OCI-LY7 (cell line): ENCODE data around the gene ACTN1. TPM values are rescaled to one million over a fixed set of nuclear protein-coding genes. Genes with fewer than 3 reads are reported as not detected.

ENCODE experiments used
- BruUV-seq: library from RNA; stranded (reverse); fragments of 400-500 nt; replicated peaks from 2 replicates; lab custom pipeline; 2021; lab: Mats Ljungman, UMichigan
- CTCF ChIA-PET: fragments of 300-600 bp; sonication (Branson Sonifier 250); formaldehyde crosslinking; loops from one replicate; lab custom pipeline; 2022; ENCODE audit warnings: antibody characterized with exemption; ENCODE audit not compliant: unreplicated experiment; lab: Charles Lee
- POLR2A ChIA-PET: fragments of 300-600 bp; sonication (Branson Sonifier 250); formaldehyde crosslinking; loops from one replicate; lab custom pipeline; 2022; ENCODE audit warnings: antibody characterized with exemption; lab: Charles Lee
- DNase-seq: peaks from one replicate; pipeline ENCODE4 v3.0.0-alpha.2; 2015; ENCODE audit warnings: low spot score
- H2AFZ ChIP-seq: fragments of 200-600 bp; sonication (generic), shearing (Covaris generic); 2 replicates; pipeline ENCODE4 v1.6.1; 2014; ENCODE audit warnings: mild to moderate bottlenecking, antibody characterized with exemption, low read length, moderate library complexity
- H3K27ac ChIP-seq: fragments of 200-600 bp; sonication (generic); 2 replicates; pipeline ENCODE4 v1.5.1; 2014; ENCODE audit warnings: mixed run types, low read depth, mild to moderate bottlenecking, moderate library complexity, low read length, inconsistent platforms; ENCODE audit not compliant: poor library complexity, severe bottlenecking
- H3K36me3 ChIP-seq: fragments of 200-600 bp; sonication (generic); 2 replicates; pipeline ENCODE4 v1.6.1; 2014; ENCODE audit warnings: mild to moderate bottlenecking, antibody characterized with exemption, low read length, moderate library complexity, mixed read lengths; ENCODE audit not compliant: insufficient read depth
- H3K4me1 ChIP-seq: fragments of 200-600 bp; sonication (generic); 2 replicates; pipeline ENCODE4 v1.5.1; 2014; ENCODE audit warnings: mild to moderate bottlenecking, low read length; ENCODE audit not compliant: insufficient read depth, poor library complexity, severe bottlenecking
- H3K4me2 ChIP-seq: fragments of 200-600 bp; sonication (generic); 2 replicates; pipeline ENCODE4 v1.6.1; 2014; ENCODE audit warnings: mild to moderate bottlenecking, low read length
- H3K4me3 ChIP-seq: fragments of 200-600 bp; sonication (generic); 2 replicates; pipeline ENCODE4 v1.5.1; 2014; ENCODE audit warnings: mild to moderate bottlenecking, low read depth, low read length; ENCODE audit not compliant: poor library complexity, severe bottlenecking
- H3K79me2 ChIP-seq: fragments of 200-600 bp; sonication (generic); 2 replicates; pipeline ENCODE4 v1.6.1; 2016; ENCODE audit warnings: low read depth, mild to moderate bottlenecking, low read length, moderate library complexity, mixed read lengths; ENCODE audit not compliant: insufficient read depth
- H3K9me2 ChIP-seq: fragments of 200-600 bp; sonication (generic); 2 replicates; pipeline ENCODE4 v1.6.1; 2016; ENCODE audit warnings: mild to moderate bottlenecking, low read length, mixed read lengths; ENCODE audit not compliant: insufficient read depth
- H3K9me3 ChIP-seq: fragments of 200-600 bp; sonication (generic); 2 replicates; pipeline ENCODE4 v1.6.1; 2014; ENCODE audit warnings: mild to moderate bottlenecking, mixed run types, low read length, mixed read lengths
- H4K20me1 ChIP-seq: fragments of 200-600 bp; sonication (generic); 2 replicates; pipeline ENCODE4 v1.6.1; 2014; ENCODE audit warnings: mild to moderate bottlenecking, antibody characterized with exemption, low read length, moderate library complexity, mixed read lengths; ENCODE audit not compliant: insufficient read depth
- CTCF ChIP-seq: fragments of 200-600 bp; sonication (generic); conservative IDR thresholded peaks from 2 replicates; pipeline ENCODE4 v1.5.1; 2014; ENCODE audit warnings: mild to moderate bottlenecking, antibody characterized with exemption, low read length, moderate library complexity, mixed read lengths
- EZH2phosphoT487 ChIP-seq: fragments of 200-600 bp; sonication (generic); IDR thresholded peaks from 2 replicates; pipeline ENCODE4 v1.6.1; 2018; ENCODE audit warnings: low read depth, borderline replicate concordance, mild to moderate bottlenecking, mixed run types, antibody characterized with exemption, low read length, moderate library complexity, mixed read lengths
- intact Hi-C: fragments of 100-400 bp; cut with micrococcal nuclease; formaldehyde crosslinking; loops from one replicate; pipeline ENCODE4 v1.10.0; 2022; ENCODE audit not compliant: unreplicated experiment
- total RNA-seq, 2 experiments: library from RNA; depleted of rRNA in 1 of 2; stranded (reverse); fragments of >200 nt in 1 of 2; shearing (Covaris generic) in 1 of 2; gene quantifications; 2 replicates each; pipeline ENCODE4 v1.2.3, GENCODE V29; 2014 to 2022

ACTN1 gene
- total RNA-seq, 2 experiments from 2014 or later: 0.51 to 1.8 TPM

- no peaks in the 10 kb centered on the region for H3K9me2 ChIP-seq
- no peaks in the 10 kb centered on the region for H4K20me1 ChIP-seq
- H3K4me2 ChIP-seq: no peak overlapping the region
- H2AFZ ChIP-seq: no peak overlapping the region
- BruUV-seq: no TSS peak
- H3K36me3 ChIP-seq: no peaks in the 10 kb centered on the region
- POLR2A ChIA-PET: interaction anchor here (0.6 kb wide), 1 partner anchor 975 kb away, joined by 3 read pairs; no protein-coding TSS in a partner anchor
- H3K9me3 ChIP-seq: no peaks in the 10 kb centered on the region
- no peak overlapping the region for H3K4me3 ChIP-seq
- no peaks in the 10 kb centered on the region for H3K79me2 ChIP-seq
- TF ChIP-seq CTCF: no peak
- TF ChIP-seq EZH2phosphoT487: no peak
- CTCF ChIA-PET: no interaction called here
- intact Hi-C loops: no loop called here
- DNase-seq: no peak
- no peak overlapping the region for H3K27ac ChIP-seq
- peaks cover 8% of the 10 kb centered on the region for H3K4me1 ChIP-seq
Observed at GRCh38 chr14:68879841-68880575, 99.1 kb downstream of the ACTN1 start.

DNA sequence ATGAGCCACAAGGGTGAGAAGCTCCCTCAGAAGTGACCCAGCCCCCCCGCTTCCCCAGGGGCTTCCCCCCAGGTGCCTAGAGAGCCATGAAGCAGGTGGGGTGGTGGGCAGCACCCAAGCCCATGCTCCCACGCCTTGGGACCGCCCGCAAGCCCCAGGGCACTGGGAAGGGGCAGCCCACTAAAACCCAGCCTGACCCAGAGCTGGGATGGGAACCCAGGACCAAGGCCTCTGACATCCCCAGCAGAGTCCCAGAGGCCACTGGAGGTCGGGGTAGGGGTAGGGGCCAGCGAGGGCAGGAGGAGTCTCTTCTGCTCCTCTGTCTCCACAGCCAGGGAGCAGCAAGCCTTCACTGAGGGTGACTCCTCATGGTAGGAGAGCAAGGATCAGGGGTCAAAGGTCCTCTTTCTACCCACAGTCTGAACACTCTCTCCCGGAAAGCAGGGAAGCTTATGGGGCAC, 99.8 kb downstream of the ACTN1 start:
- POLR2A ChIA-PET: no interaction called here
- TF ChIP-seq CTCF: no peak
- TF ChIP-seq EZH2phosphoT487: no peak
- intact Hi-C loops: no loop called here
- no peak for DNase-seq
- Histone ChIP-seq H4K20me1 (no peaks in the 10 kb centered on the region), H3K79me2 (peaks cover under 1% of the 10 kb centered on the region; the same call in 1 of the 2 replicates), H3K27ac (no peak overlapping the region), H2AFZ (no peak overlapping the region), H3K4me3 (no peak overlapping the region), H3K4me2 (no peak overlapping the region), H3K9me2 (no peaks in the 10 kb centered on the region), H3K9me3 (no peaks in the 10 kb centered on the region), H3K4me1 (peaks cover 4% of the 10 kb centered on the region), H3K36me3 (no peaks in the 10 kb centered on the region)
- CTCF ChIA-PET: no interaction called here
- BruUV-seq: no TSS peak

- Histone ChIP-seq H3K9me2 (no peaks in the 10 kb centered on the region), H3K4me3 (no peak overlapping the region), H3K4me1 (peaks cover 3% of the 10 kb centered on the region), H3K27ac (no peak overlapping the region), H3K79me2 (peaks cover 5% of the 10 kb centered on the region; the same call in 1 of the 2 replicates), H3K36me3 (no peaks in the 10 kb centered on the region), H3K4me2 (no peak overlapping the region), H3K9me3 (no peaks in the 10 kb centered on the region), H2AFZ (no peak overlapping the region), H4K20me1 (no peaks in the 10 kb centered on the region)
- ChIA-PET CTCF (no interaction called here), POLR2A (no interaction called here)
- no peak for DNase-seq
- no peak for TF ChIP-seq EZH2phosphoT487
- TF ChIP-seq CTCF: no peak
- intact Hi-C loops: no loop called here
- no TSS peak for BruUV-seq
Observed at GRCh38 chr14:68878908-68879307, 100.2 kb downstream of the ACTN1 start.
